Stimulated activated CD4-positive, alpha-beta T cell treated with anti-CD3 and anti-CD28 coated beads, Interleukin-4, amount 100 ng/mL, for 48 hours (primary cell): Measurements from ENCODE around the gene ASB1.

ENCODE experiments used
- DNase-seq, 2 donors: peaks; one replicate each; pipeline ENCODE4 v3.0.0-alpha.2; 2020; ENCODE audit warnings: low read depth in 2 of 2

Gene ASB1

GRCh38 chr2:238494573-238494961 lies 67.8 kb downstream of the ASB1 start:
- DNase-seq = no peak

GRCh38 chr2:238495422-238495821 lies 68.7 kb downstream of the ASB1 start:
- DNase-seq = no peak

- no peak for DNase-seq
Observed at GRCh38 chr2:238496756-238497609, 70.3 kb downstream of the ASB1 start.

GRCh38 chr2:238497610-238498005 lies 70.9 kb downstream of the ASB1 start:
- no peak for DNase-seq

GRCh38 chr2:238498188-238498587 lies 71.5 kb downstream of the ASB1 start:
- no peak for DNase-seq

- DNase-seq = no peak
Observed at GRCh38 chr2:238498691-238499295, 72.1 kb downstream of the ASB1 start.

- DNase-seq = no peak
Observed at GRCh38 chr2:238499731-238500580, 73.2 kb downstream of the ASB1 start.

GRCh38 chr2:238501311-238501710 lies 74.6 kb downstream of the ASB1 start:
- no peak for DNase-seq
